ENCODE results near the gene UPK2.
"Not testable (repeated sequence)": the region's sequence is repeated elsewhere in the genome, so short reads cannot be mapped to it uniquely, and the experiment has no call there.

- TF ChIP-seq CTCF (optimal IDR thresholded peaks at IDR 0.05 in 1 of 3, IDR thresholded peaks at IDR 0.05 in 1 of 3, conservative IDR thresholded peaks at IDR 0.05 in 1 of 3; ENCODE audit: extremely low read depth in 1 of 3, insufficient read depth in 2 of 3, low read length in 3 of 3); EZH2 (IDR thresholded peaks at IDR 0.05; ENCODE audit: low read length): not testable (repeated sequence)
These were observed 13.4 kb downstream of the UPK2 start for GRCh38 chr11:118969508-118969907.
